ENCODE results near the gene UBR1.

DNA sequence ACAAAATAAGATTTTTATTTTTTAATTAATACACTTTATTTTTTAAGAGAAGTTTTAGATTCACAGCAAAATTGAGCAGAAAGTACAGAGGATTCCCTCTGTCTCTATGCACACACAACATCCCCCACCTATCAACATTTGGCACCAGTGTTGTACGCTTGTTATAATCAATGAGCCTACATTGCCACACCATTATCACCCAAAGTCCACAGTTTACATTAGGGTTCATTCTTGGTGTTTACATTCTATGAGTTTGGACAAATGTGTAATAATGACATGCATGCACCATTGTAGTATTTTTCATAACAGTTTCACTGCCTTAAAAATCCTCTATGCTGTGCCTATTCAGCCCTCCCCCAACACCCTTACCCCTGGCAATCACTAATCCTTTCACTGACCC lies 134.0 kb downstream of the UBR1 start:
- TF ChIP-seq, protein P1, sequence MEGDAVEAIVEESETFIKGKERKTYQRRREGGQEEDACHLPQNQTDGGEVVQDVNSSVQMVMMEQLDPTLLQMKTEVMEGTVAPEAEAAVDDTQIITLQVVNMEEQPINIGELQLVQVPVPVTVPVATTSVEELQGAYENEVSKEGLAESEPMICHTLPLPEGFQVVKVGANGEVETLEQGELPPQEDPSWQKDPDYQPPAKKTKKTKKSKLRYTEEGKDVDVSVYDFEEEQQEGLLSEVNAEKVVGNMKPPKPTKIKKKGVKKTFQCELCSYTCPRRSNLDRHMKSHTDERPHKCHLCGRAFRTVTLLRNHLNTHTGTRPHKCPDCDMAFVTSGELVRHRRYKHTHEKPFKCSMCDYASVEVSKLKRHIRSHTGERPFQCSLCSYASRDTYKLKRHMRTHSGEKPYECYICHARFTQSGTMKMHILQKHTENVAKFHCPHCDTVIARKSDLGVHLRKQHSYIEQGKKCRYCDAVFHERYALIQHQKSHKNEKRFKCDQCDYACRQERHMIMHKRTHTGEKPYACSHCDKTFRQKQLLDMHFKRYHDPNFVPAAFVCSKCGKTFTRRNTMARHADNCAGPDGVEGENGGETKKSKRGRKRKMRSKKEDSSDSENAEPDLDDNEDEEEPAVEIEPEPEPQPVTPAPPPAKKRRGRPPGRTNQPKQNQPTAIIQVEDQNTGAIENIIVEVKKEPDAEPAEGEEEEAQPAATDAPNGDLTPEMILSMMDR (IDR thresholded peaks at IDR 0.05), result no peak
- no peak for TF ChIP-seq POLR2AphosphoS5 (IDR thresholded peaks at IDR 0.05)

Data from transverse colon (tissue), 4 donors.